Trophoblast cell (in vitro differentiated cells and primary cell): ENCODE results near the gene XXYLT1.

Experiments used
- DNase-seq, 2 donors: peaks; one replicate each; pipeline ENCODE4 v3.0.0-alpha.2; 2016
- H2AFZ ChIP-seq: 2 replicates; pipeline ENCODE4 v1.6.1; 2013; ENCODE audit warnings: low read length, moderate library complexity, mild to moderate bottlenecking; ENCODE audit not compliant: insufficient read depth, poor library complexity
- H2AK5ac ChIP-seq: 2 replicates; pipeline ENCODE4 v1.6.1; 2013; ENCODE audit warnings: mild to moderate bottlenecking, low read length
- H2BK120ac ChIP-seq: 2 replicates; pipeline ENCODE4 v1.6.1; 2013; ENCODE audit warnings: low read length, mild to moderate bottlenecking, moderate library complexity; ENCODE audit not compliant: insufficient read depth, poor library complexity
- H2BK12ac ChIP-seq: 2 replicates; pipeline ENCODE4 v1.6.1; 2013; ENCODE audit warnings: mild to moderate bottlenecking, low read length, moderate library complexity
- H2BK5ac ChIP-seq: 2 replicates; pipeline ENCODE4 v1.6.1; 2013; ENCODE audit warnings: low read length, low read depth, moderate library complexity, mild to moderate bottlenecking; ENCODE audit not compliant: poor library complexity
- H3K14ac ChIP-seq: 2 replicates; pipeline ENCODE4 v1.6.1; 2013; ENCODE audit warnings: mild to moderate bottlenecking, low read length
- H3K18ac ChIP-seq: 2 replicates; pipeline ENCODE4 v1.6.1; 2013; ENCODE audit warnings: mild to moderate bottlenecking, low read length
- H3K23ac ChIP-seq: 2 replicates; pipeline ENCODE4 v1.6.1; 2013; ENCODE audit warnings: low read length
- H3K27ac ChIP-seq: 2 replicates; pipeline ENCODE4 v1.5.1; 2013; ENCODE audit warnings: low read depth, mild to moderate bottlenecking, inconsistent platforms, low read length, moderate library complexity
- H3K27me3 ChIP-seq: 2 replicates; pipeline ENCODE4 v1.6.1; 2013; ENCODE audit warnings: inconsistent platforms, mild to moderate bottlenecking, low read length, moderate library complexity; ENCODE audit not compliant: insufficient read depth
- H3K36me3 ChIP-seq, 2 experiments: 1 replicate in 1 of 2; 2 replicates in 1 of 2; pipeline ENCODE4 v1.6.1; 2013; ENCODE audit warnings: low read length in 2 of 2, mild to moderate bottlenecking in 2 of 2, moderate library complexity in 1 of 2; ENCODE audit not compliant: insufficient read depth in 2 of 2, control insufficient read depth in 1 of 2
- H3K4ac ChIP-seq: 2 replicates; pipeline ENCODE4 v1.6.1; 2013; ENCODE audit warnings: low read depth, mild to moderate bottlenecking, low read length, moderate library complexity
- H3K4me1 ChIP-seq, 2 experiments: 1 replicate in 1 of 2; 2 replicates in 1 of 2; pipeline ENCODE4 v1.6.1; 2013; ENCODE audit warnings: low read length in 2 of 2, mild to moderate bottlenecking in 2 of 2, moderate library complexity in 1 of 2; ENCODE audit not compliant: insufficient read depth in 2 of 2, control insufficient read depth in 1 of 2
- H3K4me2 ChIP-seq: 2 replicates; pipeline ENCODE4 v1.6.1; 2013; ENCODE audit warnings: inconsistent platforms, mild to moderate bottlenecking, low read length, moderate library complexity
- H3K4me3 ChIP-seq: 2 replicates; pipeline ENCODE4 v1.5.1; 2013; ENCODE audit warnings: mild to moderate bottlenecking, low read depth, low read length, inconsistent platforms
- H3K79me1 ChIP-seq: one replicate; pipeline ENCODE4 v1.6.1; 2013; ENCODE audit warnings: low read length
- H3K79me2 ChIP-seq: 2 replicates; pipeline ENCODE4 v1.6.1; 2013; ENCODE audit warnings: low read length, mild to moderate bottlenecking; ENCODE audit not compliant: control insufficient read depth, insufficient read depth, poor library complexity
- H3K9ac ChIP-seq: 2 replicates; pipeline ENCODE4 v1.6.1; 2013; ENCODE audit warnings: mild to moderate bottlenecking, low read length
- H3K9me3 ChIP-seq: 2 replicates; pipeline ENCODE4 v1.6.1; 2013; ENCODE audit warnings: low read depth, mild to moderate bottlenecking, control low read depth, inconsistent platforms, low read length; ENCODE audit not compliant: insufficient read depth
- H4K12ac ChIP-seq: 2 replicates; pipeline ENCODE4 v1.6.1; 2013; ENCODE audit warnings: low read depth, mild to moderate bottlenecking, low read length, moderate library complexity
- H4K8ac ChIP-seq: 2 replicates; pipeline ENCODE4 v1.6.1; 2013; ENCODE audit warnings: low read depth, mild to moderate bottlenecking, low read length, moderate library complexity
- H4K91ac ChIP-seq: one replicate; pipeline ENCODE4 v1.6.1; 2013; ENCODE audit warnings: low read depth, mild to moderate bottlenecking, low read length, moderate library complexity
- WGBS: extraction: QIAGEN DNeasy Blood & Tissue Kit; methylation state at CpG from one replicate; pipeline ENCODE4 v1.1.7; 2013; ENCODE audit warnings: missing lambda C conversion rate; ENCODE audit not compliant: insufficient read length, insufficient coverage; ENCODE audit errors: extremely low coverage; 5-methylcytosine and 5-hydroxymethylcytosine counted together

XXYLT1 gene

GRCh38 chr3:195255571-195256501 lies 15.1 kb downstream of the XXYLT1 start:
- Histone ChIP-seq H3K27ac (no peak overlapping the region), H3K4me2 (no peak overlapping the region), H3K36me3 (peaks cover 0 to 2% of the 10 kb centered on the region in 2 experiments), H2BK120ac (no peak overlapping the region), H3K4ac (no peak overlapping the region), H2BK5ac (no peak overlapping the region), H3K4me1 (peaks cover 5 to 11% of the 10 kb centered on the region in 2 experiments), H4K91ac (no peak overlapping the region), H2AFZ (no peak overlapping the region), H3K79me1 (peaks cover 12% of the 10 kb centered on the region), H4K12ac (no peak overlapping the region), H3K4me3 (no peak overlapping the region), H2BK12ac (no peak overlapping the region), H4K8ac (no peak overlapping the region), H3K23ac (no peak overlapping the region), H3K18ac (no peak overlapping the region), H3K14ac (no peak overlapping the region), H3K27me3 (no peaks in the 10 kb centered on the region), H3K79me2 (peaks cover 2% of the 10 kb centered on the region), H2AK5ac (no peak overlapping the region), H3K9me3 (peaks cover 2% of the 10 kb centered on the region), H3K9ac (no peak overlapping the region)
- no peak for DNase-seq
- no CpG with 5 or more reads among the region's 22 CpGs for WGBS

- Histone ChIP-seq H3K23ac (no peak overlapping the region), H2BK12ac (no peak overlapping the region), H4K91ac (no peak overlapping the region), H3K4ac (no peak overlapping the region), H3K18ac (no peak overlapping the region), H3K4me1 (peaks cover 0 to 7% of the 10 kb centered on the region in 2 experiments), H3K36me3 (peaks cover 0 to 2% of the 10 kb centered on the region in 2 experiments), H3K79me1 (peaks cover 9% of the 10 kb centered on the region), H3K9me3 (peaks cover 2% of the 10 kb centered on the region), H2AK5ac (no peak overlapping the region), H2BK5ac (no peak overlapping the region), H3K27me3 (no peaks in the 10 kb centered on the region), H3K9ac (no peak overlapping the region), H4K8ac (no peak overlapping the region), H2AFZ (no peak overlapping the region), H4K12ac (no peak overlapping the region), H3K79me2 (peaks cover 2% of the 10 kb centered on the region), H3K4me3 (no peak overlapping the region), H2BK120ac (no peak overlapping the region), H3K27ac (no peak overlapping the region), H3K14ac (no peak overlapping the region), H3K4me2 (no peak overlapping the region)
- no peak for DNase-seq
- WGBS = no CpG with 5 or more reads among the region's 13 CpGs
Measured at GRCh38 chr3:195255176-195255500, 15.8 kb downstream of the XXYLT1 start.

GRCh38 chr3:195254454-195255175 lies 16.3 kb downstream of the XXYLT1 start:
- Histone ChIP-seq H3K9ac (no peak overlapping the region), H3K79me2 (peaks cover under 1% of the 10 kb centered on the region), H3K79me1 (peaks cover 6% of the 10 kb centered on the region), H3K4me1 (peaks cover 0 to 7% of the 10 kb centered on the region in 2 experiments), H3K23ac (no peak overlapping the region), H4K12ac (no peak overlapping the region), H4K8ac (no peak overlapping the region), H3K27ac (no peak overlapping the region), H2BK120ac (no peak overlapping the region), H3K4ac (no peak overlapping the region), H2AFZ (no peak overlapping the region), H3K9me3 (peaks cover 2% of the 10 kb centered on the region), H3K14ac (no peak overlapping the region), H3K36me3 (peaks cover 0 to 2% of the 10 kb centered on the region in 2 experiments), H2AK5ac (no peak overlapping the region), H3K18ac (no peak overlapping the region), H2BK12ac (no peak overlapping the region), H3K27me3 (no peaks in the 10 kb centered on the region), H3K4me3 (no peak overlapping the region), H2BK5ac (no peak overlapping the region), H4K91ac (no peak overlapping the region), H3K4me2 (no peak overlapping the region)
- whole genome bisulfite sequencing = no CpG with 5 or more reads among the region's 16 CpGs
- no peak for DNase-seq

GRCh38 chr3:195253923-195254432 lies 17.0 kb downstream of the XXYLT1 start:
- Histone ChIP-seq H3K14ac (no peak overlapping the region), H3K18ac (no peak overlapping the region), H3K79me2 (no peaks in the 10 kb centered on the region), H3K79me1 (no peaks in the 10 kb centered on the region), H3K4me3 (no peak overlapping the region), H3K4ac (no peak overlapping the region), H3K23ac (no peak overlapping the region), H3K27me3 (no peaks in the 10 kb centered on the region), H3K4me1 (peaks cover 0 to 1% of the 10 kb centered on the region in 2 experiments), H3K27ac (no peak overlapping the region), H2BK12ac (no peak overlapping the region), H4K8ac (no peak overlapping the region), H2BK120ac (no peak overlapping the region), H2AFZ (no peak overlapping the region), H4K12ac (no peak overlapping the region), H4K91ac (no peak overlapping the region), H3K4me2 (no peak overlapping the region), H3K36me3 (peaks cover 0 to 2% of the 10 kb centered on the region in 2 experiments), H2BK5ac (no peak overlapping the region), H3K9me3 (peaks cover 5% of the 10 kb centered on the region), H3K9ac (no peak overlapping the region), H2AK5ac (no peak overlapping the region)
- DNase-seq = no peak
- no CpG with 5 or more reads among the region's 10 CpGs for WGBS
